Fibroblast of gingiva (primary cell): ENCODE data around the gene IGSF5.
"Not testable (repeated sequence)": the region's sequence is repeated elsewhere in the genome, so short reads cannot be mapped to it uniquely, and the experiment has no call there.

ENCODE experiments used
- DNase-seq: peaks from one replicate; pipeline ENCODE4 v3.0.0-alpha.2; 2011; ENCODE audit warnings: low read depth

IGSF5 gene

DNA sequence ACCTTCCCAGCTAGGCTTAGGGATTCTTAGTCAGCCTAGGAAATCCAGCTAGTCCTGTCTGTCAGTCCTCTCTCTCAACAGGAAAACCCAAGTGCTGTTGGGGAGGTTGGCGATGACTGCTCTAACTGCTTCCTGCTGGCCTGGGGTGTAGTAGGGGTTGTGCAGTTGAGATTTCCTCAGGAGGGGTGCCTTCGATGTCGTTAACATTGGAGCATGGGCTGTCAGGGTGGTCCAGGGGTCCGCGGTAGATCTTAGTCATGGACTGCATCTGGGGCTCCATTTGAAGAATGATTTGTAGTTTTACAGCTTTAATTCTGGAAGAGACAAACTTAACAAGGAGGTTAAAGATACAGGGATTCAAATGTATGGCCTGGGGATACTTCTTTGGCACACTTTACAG, 5.5 kb upstream of the IGSF5 start:
- not testable (repeated sequence) for DNase-seq

DNA sequence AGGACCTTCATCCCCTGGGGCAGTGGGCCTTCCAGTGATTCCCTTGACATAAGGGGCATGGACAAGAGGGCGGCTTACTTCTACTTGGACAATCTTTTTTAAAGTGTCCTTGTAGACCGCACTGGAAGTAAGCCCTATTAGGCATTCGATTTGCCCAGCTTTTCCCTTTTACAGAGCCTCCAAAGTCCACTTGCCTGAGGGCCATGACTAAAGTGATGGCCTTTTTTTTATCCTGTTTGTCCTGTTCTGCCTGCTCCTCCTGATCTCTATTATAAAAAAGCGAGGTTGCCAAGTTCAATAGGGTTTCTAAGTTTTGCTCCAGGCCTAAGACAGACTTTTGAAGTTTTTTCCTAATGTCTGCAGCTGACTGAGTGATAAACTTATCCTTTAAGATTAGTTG, 2.4 kb upstream of the IGSF5 start:
- DNase-seq, result not testable (repeated sequence)

DNA sequence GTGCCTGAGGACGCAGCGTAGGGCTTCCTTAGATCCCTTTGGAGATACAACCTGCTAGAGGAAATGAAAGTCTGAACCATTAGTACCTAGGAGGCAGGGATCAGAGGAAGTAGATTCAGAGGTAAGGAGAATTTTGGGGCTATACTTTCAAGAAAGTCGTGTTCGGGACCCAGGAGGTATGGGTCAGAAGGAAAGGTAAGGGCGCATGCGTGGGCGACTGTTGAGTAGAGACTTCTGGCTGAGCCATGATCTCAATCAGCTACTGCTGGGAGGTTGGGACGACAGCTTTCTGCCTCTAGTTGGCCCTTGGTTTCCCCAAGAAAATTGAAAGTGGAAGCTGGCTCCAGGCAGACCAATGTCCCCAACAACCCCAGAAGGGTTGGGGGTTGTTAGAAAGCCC, 349 bp downstream of the IGSF5 start:
- DNase-seq, result not testable (repeated sequence)

DNA sequence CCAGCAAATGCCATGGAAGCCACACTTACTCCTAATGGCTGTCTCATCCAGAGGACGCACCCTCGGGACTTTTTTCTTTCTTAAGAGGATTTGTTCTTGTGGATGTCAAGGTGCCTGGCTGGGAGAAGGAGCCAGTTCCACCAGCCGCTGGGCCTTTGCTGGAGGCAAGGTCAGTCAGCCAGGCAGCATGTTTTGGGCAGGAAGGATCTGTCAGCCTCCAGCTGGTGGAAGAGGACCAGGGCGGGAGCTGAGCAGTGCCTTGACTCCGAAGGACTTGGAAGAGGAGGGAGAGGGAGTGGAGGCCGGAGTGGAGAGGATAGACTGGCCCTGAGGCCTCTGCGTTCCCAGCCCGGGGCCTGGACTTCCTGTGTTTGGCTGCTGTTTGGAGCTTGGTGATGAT, 5.7 kb downstream of the IGSF5 start:
- no peak for DNase-seq

DNA sequence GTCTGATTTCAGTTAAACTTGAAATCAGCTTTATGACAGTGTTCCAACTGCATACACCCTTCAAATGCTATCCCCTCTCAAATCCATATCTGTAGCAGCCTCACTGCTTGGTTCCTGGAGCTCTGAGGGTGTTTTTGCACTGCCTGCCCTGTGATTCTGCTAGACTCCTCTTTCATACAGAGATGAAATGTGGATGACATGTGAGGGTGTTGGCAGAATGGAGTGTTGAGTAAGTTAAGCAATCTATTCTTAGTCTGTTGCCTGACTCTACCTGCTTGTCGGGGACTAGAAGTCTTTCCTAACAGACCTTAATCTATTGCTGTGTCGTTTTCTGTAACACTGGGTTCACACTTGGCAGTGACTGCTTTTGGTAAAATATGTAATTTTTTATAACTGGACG, 9.8 kb downstream of the IGSF5 start:
- DNase-seq, result no peak

DNA sequence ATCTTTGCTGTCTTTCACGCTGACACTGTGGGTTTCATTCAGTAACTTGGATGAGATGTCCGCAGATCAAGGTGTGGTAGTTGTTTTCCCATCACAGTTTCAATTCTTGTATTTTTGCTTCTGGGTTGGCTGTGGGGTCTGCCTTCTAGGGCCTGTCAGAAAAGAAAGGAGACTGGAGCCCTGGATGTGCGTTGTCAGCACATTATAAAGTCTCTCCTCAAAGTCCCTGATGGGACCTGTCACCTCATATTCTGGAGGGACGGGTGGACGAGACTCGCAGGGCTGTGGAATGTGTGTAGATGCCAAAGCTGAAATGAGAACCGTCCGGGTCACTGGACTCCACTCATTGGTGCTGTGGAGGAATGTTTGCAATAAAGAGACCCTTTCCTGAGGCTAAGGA, 11.3 kb downstream of the IGSF5 start:
- DNase-seq, result no peak

DNA sequence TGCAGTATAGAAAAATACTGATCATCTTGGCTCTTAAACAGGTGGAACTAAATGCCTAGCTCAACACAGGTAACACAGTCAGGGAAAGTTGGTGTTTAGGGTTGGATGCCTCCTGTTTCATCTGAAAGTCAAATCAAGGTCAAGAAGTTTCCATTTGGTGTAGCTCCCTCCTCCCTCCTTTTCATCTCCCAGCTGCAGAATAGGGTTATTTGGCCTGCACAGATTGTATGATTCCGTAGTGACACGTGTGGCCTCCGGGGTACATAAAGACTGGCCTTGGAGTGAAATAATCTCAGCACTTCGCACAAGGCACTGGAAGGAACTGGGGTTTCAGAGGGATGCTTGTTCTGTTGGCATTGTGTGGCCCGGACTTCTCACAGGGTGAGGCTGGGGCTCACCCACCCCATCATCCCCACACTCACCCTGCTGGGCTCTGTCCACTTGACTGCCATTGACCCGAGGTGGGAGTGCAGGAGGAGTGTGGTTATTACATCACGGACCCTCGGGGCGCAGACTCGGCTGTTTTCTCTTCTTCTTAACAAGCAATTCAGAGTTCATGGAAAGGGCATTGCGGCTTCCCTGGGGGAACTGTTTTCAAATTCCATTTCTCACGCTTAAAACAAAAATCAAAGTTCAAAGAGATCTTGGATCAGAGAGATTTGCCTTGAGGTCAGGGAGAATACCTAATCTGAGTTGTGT, 18.4 kb downstream of the IGSF5 start:
- no peak for DNase-seq

DNA sequence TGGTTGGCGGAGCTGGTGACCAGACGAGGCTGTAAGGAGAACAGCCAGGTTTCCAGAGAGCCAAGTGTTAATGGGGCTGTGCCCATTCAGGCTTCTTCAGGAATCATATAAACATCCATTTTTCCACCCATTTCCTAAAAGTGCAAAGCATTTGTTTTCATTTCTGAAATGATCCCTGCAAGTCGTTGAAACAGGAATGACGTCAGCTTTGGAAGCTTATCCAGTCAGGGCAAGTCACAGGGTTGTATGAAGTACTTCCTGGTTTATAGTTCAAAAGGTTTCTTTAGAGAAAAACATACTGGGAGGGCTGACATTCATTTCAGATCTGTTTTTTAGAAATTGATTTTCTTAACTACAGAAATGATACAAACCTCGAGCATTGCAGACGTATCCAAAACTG, 29.2 kb downstream of the IGSF5 start:
- DNase-seq, result no peak

DNA sequence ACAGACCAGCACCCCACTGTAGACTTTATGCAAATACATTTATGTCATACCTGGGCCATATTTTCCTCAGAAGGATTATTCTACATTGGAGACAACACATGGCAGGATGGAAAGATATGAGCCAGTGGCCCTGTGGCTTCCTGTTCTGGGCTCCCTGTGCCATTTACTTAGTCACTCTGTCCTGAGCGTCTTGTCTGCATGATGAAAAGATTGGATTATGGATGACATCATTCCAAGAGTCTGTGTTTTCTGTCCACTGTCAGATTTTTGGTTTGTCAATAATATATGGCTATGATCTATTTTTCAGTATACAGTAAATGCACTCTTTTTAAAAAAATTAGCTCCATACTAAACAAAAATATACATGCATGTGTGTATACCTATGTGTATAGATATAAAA, 30.8 kb downstream of the IGSF5 start:
- DNase-seq, result no peak

DNA sequence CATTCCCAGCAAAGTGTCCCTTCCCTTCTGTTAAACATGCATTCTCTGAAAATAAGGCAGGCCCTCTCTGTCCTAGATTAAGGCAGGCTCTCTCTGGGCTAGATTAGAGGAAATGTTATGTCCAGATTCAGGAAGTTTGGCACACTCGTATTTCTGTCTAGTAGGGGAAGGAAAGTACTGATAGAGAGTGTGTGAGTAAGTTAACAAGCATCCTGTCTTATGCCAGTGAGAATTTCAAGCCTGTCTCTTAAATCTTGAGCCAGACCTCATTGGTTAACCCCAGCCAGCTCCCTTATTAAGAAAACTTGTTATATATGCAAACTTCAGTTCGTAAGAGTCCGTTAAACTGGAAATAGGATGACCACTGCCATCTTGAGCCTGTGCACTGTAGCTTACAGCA, 31.6 kb downstream of the IGSF5 start:
- no peak for DNase-seq

DNA sequence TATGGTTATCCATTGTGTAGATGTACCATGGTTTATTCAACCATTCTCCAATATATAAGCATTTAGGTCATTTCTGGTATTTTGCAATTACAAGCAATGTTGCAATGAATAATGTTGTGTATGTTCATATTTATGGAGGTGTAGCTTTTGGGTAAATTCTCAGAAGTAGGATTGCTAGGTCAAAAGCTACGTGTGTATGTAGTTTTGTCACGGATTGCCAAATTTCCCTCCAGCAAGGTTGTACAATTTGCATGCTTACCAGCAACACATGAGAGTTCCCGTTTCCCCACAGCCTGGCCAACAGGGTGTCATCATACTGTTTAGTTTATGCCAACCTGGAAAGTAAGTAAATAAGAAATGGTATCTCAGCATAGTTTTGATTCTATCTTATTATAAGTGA, 36.3 kb downstream of the IGSF5 start:
- no peak for DNase-seq

DNA sequence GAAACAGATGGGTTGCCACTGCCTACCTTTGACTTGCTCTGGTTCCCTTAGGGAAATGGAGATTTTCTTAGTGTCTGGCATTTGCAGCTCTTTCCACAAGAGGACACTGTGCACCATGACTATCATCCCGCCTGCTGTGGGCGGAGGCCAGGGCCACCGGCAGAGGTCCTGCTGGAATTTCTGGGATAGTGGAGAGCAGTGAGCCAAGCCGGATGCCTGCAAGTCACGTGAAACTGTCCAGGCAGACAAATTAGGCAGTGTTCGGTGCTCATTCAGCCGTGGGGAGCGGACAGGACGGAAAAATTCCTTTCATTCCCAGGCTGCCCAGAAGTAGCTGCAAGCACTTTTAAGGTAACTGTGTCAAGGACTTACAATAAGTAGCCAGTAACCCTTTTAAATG, 43.4 kb downstream of the IGSF5 start:
- DNase-seq, result no peak

DNA sequence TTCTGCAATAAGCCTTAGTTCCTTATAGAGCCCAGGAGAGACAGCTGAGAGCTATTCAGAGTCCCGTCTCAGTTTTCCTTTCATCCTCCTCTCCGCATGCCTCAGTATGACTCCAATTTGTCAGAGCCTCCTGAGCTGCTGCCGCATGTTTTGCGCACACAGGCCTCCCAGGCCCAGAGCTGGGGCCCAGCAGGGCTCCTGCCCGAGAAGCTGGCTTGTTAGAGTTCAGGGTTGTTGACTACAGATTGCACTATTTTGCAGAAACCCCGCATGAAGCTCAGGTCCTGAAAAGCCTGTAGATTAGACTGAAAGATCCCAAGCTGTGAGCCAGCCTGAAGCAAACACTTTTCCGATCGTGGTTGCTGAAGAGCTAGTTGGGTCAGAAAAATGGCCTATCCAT, 51.5 kb downstream of the IGSF5 start:
- no peak for DNase-seq

DNA sequence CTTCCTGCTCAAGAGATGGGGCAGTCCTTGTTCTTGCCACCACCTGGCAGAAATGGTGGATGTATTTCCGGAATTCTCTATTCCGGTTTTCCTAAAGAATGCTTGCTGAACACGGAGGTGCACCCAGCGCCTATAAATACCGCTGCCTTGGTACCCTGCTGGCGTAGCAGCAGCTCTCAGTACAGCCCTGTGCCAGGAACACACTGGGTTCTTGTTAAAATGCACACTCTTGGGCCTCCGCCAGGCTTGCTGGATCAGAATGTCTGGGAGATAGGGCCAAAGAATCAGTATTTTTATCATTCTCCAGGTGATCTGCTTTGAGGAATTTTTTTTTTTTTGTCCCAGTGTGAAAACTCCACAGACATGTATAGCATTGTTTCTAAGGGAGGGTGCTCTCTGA, 54.2 kb downstream of the IGSF5 start:
- DNase-seq, result no peak

DNA sequence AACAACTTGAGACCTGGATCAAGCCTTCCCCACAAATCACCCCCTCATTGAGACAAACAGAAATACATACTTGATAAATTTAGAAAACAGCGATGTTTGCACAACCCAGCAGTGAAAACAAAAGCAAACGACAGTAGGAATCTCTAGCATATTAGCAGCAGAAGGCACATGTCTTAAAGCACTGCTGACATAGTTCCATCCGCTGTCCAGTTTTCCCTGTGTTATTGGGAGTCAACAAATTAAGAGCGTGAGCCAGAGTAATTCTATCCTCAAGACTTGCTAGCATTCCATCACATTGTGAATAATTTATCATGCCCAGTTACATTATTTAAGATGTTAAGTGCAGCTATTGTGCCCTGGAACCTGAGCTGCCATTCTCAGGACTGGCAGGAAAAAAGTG, 55.3 kb downstream of the IGSF5 start:
- DNase-seq, result no peak

DNA sequence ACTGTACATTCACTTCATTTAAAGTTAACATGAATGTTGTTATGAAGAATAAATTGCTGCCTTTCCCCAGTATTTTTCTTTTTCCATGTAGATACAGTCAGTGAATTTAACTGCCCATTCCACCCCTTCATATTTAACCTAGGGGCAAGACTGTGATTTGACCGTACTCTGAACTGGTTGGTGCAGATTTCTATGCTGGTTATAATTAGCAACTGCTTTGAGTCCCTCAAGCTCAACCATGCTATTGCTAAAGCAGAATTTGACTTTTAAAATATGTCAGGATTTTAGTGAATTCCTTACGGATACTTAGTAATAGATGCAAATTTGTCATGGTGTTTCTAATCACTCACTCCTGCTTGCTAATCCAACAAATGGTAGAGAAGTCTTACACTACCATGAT, 57.2 kb downstream of the IGSF5 start:
- no peak for DNase-seq

DNA sequence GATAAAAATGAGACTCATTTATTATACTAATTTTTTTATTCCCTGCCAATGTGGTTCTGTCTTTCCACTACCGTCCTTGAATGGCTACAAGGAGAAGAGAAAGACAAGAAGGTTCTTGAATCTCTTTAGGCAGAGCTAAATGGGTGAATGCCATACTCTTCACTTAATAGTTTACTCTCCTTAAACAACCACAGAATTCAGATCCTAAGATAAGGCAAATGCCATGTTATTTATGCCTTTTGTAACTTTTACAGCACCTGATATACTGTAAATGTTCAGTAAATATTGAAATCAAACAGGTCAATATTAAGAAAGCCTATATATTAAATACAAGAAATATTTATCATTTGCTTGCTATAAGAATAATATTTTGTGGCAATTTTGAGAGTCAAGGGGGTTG, 58.4 kb downstream of the IGSF5 start:
- no peak for DNase-seq

DNA sequence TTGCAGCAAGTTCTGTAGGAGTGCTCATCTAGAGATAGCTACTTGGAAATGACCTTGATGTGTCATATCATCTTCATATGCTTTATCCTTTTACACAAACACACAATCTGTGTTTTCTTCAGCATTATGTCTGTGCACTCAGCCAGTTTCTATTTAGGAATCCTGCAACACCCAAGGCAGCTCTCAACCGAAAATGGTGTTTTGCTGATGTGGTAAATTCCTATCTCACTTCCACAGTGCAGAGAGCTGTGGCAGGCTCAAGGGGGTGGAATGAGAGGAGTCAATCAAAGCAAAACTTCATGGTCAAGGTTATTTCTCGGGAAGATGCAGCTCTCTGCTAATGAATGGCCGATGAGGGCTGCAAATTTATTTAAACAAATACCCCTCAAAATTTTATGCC, 59.3 kb downstream of the IGSF5 start:
- DNase-seq, result no peak

DNA sequence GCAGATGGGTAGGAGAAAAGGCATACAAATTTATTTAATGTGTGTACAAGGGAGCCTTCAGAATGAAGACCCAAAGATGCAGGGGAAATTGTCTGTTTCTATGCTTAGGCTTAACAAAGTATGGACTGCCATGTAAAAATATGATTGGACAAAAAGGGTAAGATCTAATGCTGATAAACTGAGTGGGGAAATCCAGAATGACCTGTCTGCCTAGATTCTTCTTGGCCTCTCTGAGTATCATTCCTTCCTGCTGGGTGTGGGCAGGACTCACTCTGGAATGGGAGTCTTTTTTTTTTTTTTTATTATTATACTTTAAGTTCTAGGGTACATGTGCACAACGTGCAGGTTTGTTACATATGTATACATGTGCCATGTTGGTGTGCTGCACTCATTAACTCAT, 61.0 kb downstream of the IGSF5 start:
- DNase-seq, result no peak

DNA sequence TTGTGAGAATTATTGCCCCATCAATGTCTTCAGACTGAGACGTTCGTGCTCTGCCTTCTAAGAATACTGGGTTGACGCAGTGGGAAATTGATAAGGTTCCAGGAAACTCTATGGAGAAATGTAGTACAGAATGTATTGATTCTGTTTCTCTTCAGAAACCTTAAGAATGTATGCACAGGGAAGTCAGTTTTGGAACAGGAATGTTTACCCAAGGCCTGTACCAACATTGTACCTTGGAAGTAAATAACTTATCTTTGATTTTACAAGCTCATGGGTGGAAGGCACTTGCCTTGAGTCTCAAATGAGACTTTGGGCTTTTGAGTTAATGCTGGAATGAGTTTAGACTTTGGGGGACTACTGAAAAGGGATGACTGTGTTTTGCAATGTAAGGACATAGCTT, 62.8 kb downstream of the IGSF5 start:
- DNase-seq, result no peak

DNA sequence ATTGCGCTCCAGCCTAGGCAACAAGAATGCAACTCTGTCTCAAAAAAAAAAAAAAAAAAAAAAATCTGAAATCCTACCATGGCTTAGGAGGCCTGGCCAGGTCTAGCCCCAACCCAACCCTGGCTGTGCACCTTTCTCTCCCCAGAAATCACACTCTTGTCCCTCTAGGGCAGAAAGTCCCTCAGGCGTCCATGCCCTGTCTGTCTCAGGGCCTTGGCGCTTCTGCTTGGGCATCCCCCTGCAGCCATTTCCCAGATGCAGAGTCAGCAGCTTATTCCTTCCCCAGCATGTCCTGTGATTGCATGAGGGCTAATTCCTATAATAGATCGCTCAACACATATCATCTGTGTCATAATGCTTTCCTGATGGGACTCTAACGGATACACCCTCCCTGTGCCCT, 65.0 kb downstream of the IGSF5 start:
- no peak for DNase-seq

DNA sequence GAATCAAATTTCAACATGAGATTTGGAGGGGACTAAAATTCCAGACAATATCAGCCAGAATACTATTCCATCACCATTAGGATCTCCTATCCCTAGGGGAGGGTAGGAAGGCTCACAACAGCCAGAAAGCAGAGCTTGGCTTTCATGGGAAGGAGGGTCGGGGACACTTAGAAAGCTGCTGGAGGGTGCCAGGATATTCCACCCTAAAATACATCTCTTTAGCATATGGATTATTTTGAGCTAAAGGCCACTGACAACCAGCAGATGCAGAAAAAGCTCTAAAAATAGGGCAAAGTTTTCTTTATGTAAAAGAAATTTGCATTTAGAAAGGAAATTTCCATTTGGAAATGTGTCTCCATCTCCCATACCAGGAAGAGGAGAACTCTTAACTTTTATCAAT, 68.0 kb downstream of the IGSF5 start:
- no peak for DNase-seq

DNA sequence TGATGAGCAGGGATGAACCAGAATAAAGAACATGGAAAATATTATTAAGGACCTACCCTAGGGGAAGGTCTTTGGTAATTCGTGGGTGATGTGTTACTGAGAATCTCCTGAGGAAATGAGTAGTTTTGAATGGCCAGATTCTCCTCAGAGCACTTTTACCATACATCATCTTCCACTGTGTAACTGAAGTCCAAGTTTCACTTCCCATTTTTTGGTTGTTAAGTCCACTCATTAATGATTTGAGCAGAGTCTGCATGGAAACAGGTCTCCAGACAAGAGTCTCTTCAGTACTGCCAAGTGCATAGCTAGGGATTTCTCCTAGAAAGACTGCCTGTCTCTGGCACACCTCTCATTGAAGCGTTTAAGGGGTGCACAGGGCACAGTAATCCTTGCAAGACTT, 73.6 kb downstream of the IGSF5 start:
- no peak for DNase-seq

DNA sequence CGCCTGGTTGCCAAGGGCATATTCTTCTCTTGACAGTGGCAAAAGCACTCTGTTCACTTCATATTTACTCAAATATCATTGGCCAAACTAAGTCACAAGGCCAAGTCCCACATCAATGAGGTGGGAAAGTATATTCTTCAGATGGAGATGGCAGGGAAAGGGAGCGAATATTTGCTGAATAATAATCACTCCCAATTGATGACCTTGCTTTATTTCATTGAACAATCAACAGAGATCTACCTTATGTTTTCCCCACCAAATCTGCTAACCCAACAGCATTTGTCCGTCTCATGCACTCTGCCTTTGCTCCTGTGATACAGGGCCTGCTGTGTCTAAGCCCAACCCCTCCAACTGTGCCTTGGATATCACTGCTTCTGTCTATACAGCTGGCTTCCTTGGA, 77.1 kb downstream of the IGSF5 start:
- DNase-seq, result no peak

DNA sequence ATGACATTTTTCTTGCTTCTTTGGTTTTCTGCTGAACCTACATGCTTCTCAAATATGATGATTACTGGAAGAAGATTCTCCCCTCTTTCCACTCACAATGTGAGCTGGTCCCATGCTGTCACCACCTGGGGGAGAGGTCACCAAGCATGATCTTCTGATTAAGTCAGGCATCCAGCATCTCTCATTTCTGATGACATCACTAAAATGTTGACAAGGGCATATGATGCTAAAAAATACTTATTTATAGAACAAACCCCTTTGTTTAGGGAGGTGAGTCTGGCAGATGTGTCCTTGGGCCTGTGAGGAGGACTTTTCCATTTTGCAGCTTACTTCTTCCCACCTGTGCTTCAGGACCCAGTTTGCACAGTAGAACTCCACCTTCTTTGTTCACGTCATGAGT, 80.3 kb downstream of the IGSF5 start:
- DNase-seq, result no peak
